Mesodermal cell (in vitro differentiated cells): ENCODE data around the gene SCAP.

ENCODE experiments used
- H3K27ac ChIP-seq: 2 replicates; pipeline ENCODE4 v1.7.0; 2013; ENCODE audit warnings: mild to moderate bottlenecking, low read depth, low read length, moderate library complexity; ENCODE audit not compliant: severe bottlenecking
- H3K36me3 ChIP-seq: 2 replicates; pipeline ENCODE4 v1.7.1; 2013; ENCODE audit warnings: mild to moderate bottlenecking, low read length, moderate library complexity; ENCODE audit not compliant: control insufficient read depth, insufficient read depth
- H3K4me1 ChIP-seq: one replicate; pipeline ENCODE4 v1.7.1; 2013; ENCODE audit warnings: mild to moderate bottlenecking, low read length; ENCODE audit not compliant: insufficient read depth, control insufficient read depth, poor library complexity, severe bottlenecking
- H3K4me3 ChIP-seq: 2 replicates; pipeline ENCODE4 v1.7.0; 2013; ENCODE audit warnings: low read length, control low read depth, mild to moderate bottlenecking; ENCODE audit not compliant: insufficient read depth, poor library complexity, severe bottlenecking; ENCODE audit errors: extremely low read depth
- H3K9me3 ChIP-seq: 2 replicates; pipeline ENCODE4 v1.7.1; 2013; ENCODE audit warnings: mild to moderate bottlenecking, low read length, moderate library complexity; ENCODE audit not compliant: control insufficient read depth
- WGBS, 2 experiments: methylation state at CpG; one replicate each; pipeline ENCODE4 v1.1.5; 2013; ENCODE audit warnings: missing lambda C conversion rate in 2 of 2; ENCODE audit not compliant: insufficient coverage in 2 of 2; 5-methylcytosine and 5-hydroxymethylcytosine counted together

Gene SCAP

GRCh38 chr3:47432673-47433072, 43.1 kb downstream of the SCAP start:
- Histone ChIP-seq H3K36me3 (peaks cover 63% of the 10 kb centered on the region), H3K4me1 (no peaks in the 10 kb centered on the region), H3K4me3 (no peak overlapping the region), H3K27ac (no peak overlapping the region), H3K9me3 (no peaks in the 10 kb centered on the region)
- 71 to 100% methylated on average over 1 to 2 of the region's 2 CpGs for WGBS, 2 experiments

DNA sequence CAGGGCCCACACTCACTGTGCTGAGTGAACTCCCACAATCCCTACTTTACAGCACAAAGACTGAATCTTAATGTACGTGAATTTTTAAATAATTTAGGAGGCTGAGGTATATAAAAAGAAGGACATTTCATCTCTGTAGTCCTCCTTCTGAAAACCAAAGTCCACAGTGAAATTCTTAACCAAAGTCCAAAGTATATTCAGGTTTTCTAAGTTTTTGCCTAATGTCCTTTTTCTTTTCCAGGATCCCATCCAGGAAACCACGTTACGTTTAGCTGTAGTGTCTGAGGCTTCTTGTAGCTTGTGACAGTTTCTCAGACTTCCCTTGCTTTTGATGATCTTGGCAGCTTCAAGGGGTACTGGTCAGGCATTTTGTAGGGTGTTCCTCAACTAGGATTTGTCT, 44.5 kb downstream of the SCAP start:
- WGBS, 2 experiments: 94% methylated on average over 2 of the region's 3 CpGs; no CpG with 5 or more reads in 1 of the 2 experiments
- Histone ChIP-seq H3K4me1 (no peaks in the 10 kb centered on the region), H3K4me3 (no peak overlapping the region), H3K27ac (no peak overlapping the region), H3K36me3 (peaks cover 68% of the 10 kb centered on the region), H3K9me3 (no peaks in the 10 kb centered on the region)

DNA sequence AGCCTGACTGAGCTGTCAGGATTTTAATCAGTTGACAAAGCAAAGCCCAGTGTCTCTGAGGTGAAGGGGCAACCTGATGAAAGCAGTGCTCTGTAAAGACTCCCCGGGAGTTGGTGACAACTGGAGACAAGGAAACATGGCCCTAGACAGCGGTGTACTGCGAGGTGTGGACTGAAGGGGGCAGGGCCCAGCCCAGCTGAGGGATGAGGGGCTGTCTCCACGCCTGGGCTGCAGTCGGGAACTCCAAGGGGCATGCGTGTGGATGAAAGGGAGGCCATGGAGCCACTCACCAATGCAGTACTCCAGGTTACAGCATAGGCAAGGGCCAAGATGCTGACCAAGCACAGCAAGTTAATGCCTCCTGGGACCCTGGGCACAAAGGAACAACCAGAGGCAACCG, 45.1 kb downstream of the SCAP start:
- Histone ChIP-seq H3K4me1 (no peaks in the 10 kb centered on the region), H3K27ac (no peak overlapping the region)
- WGBS, 2 experiments: 90 to 98% methylated on average over 6 of the region's 7 CpGs

GRCh38 chr3:47429476-47430270, 46.1 kb downstream of the SCAP start:
- Histone ChIP-seq H3K4me1 (no peaks in the 10 kb centered on the region), H3K27ac (no peak overlapping the region), H3K4me3 (no peak overlapping the region), H3K36me3 (peaks cover 65% of the 10 kb centered on the region), H3K9me3 (no peaks in the 10 kb centered on the region)
- 94 to 98% methylated on average over 5 to 7 of the region's 9 CpGs for WGBS, 2 experiments

More for the DNA sequence above, 45.1 kb downstream of the SCAP start:
- Histone ChIP-seq H3K4me3 (no peak overlapping the region), H3K36me3 (peaks cover 68% of the 10 kb centered on the region), H3K9me3 (no peaks in the 10 kb centered on the region)

DNA sequence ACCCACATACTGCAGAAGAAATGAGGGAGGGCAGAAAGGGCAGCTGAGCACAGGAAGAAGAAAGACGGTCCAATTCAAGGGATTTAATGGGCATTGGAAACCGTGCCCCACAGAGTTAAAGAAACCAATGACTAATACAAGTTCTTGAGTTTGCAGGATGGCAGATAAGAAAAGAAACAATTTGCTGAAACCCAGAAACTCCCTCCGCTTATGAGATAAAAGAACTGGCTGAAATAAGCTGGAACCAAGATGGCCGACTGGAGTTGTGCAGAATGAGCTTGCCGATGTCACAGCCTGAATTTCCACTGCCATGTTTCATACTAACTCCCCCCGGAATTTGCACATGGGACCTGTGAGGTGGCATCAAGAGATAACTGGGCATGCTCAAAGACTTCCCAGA, 47.1 kb downstream of the SCAP start:
- Histone ChIP-seq H3K4me1 (no peaks in the 10 kb centered on the region), H3K9me3 (no peaks in the 10 kb centered on the region), H3K4me3 (no peak overlapping the region), H3K27ac (no peak overlapping the region), H3K36me3 (peaks cover 56% of the 10 kb centered on the region)
- WGBS, 2 experiments: 88 to 100% methylated on average over 3 to 6 of the region's 6 CpGs

- Histone ChIP-seq H3K9me3 (no peaks in the 10 kb centered on the region), H3K4me1 (no peaks in the 10 kb centered on the region), H3K4me3 (no peak overlapping the region), H3K36me3 (peaks cover 51% of the 10 kb centered on the region), H3K27ac (no peak overlapping the region)
- 79 to 100% methylated on average over 2 to 3 of the region's 6 CpGs for WGBS, 2 experiments
Observed at GRCh38 chr3:47427866-47428265, 47.9 kb downstream of the SCAP start.

GRCh38 chr3:47425959-47426358, 49.8 kb downstream of the SCAP start:
- Histone ChIP-seq H3K4me1 (peaks cover 3% of the 10 kb centered on the region), H3K36me3 (peaks cover 43% of the 10 kb centered on the region), H3K27ac (no peak overlapping the region), H3K9me3 (no peaks in the 10 kb centered on the region), H3K4me3 (no peak overlapping the region)
- 95% methylated on average over 5 to 8 of the region's 9 CpGs for WGBS, 2 experiments

DNA sequence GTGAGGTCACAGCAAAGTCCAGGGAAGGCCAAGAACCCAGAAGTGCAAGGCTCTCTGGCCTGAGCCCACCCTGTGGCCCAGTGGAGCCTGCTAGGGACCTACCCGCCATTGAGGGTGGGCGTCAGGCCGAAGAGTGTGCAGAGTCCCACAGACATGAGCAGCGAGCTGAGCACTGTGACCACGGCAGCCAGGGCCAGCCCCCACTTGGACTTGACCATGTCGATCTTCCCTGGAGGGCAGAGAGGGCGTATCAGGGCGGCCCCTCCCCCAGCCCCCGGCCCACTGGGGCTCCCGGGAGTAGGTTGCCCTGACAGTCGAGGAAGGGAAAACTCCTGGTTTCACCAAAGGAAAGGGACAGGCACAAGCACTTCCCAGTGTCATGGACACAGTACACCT, 50.4 kb downstream of the SCAP start:
- peaks cover 3% of the 10 kb centered on the region for H3K4me1 ChIP-seq
- H3K27ac ChIP-seq: no peak overlapping the region
- no peaks in the 10 kb centered on the region for H3K9me3 ChIP-seq
- peaks cover 41% of the 10 kb centered on the region for H3K36me3 ChIP-seq
- WGBS, 2 experiments: 96 to 97% methylated on average over 7 to 11 of the region's 11 CpGs
- no peak overlapping the region for H3K4me3 ChIP-seq

GRCh38 chr3:47424434-47425382, 51.0 kb downstream of the SCAP start:
- Histone ChIP-seq H3K4me3 (no peak overlapping the region), H3K9me3 (no peaks in the 10 kb centered on the region), H3K4me1 (peaks cover 3% of the 10 kb centered on the region), H3K27ac (no peak overlapping the region), H3K36me3 (peaks cover 46% of the 10 kb centered on the region)
- WGBS, 2 experiments: 93 to 94% methylated on average over 7 to 10 of the region's 15 CpGs

GRCh38 chr3:47423548-47424145, 52.1 kb downstream of the SCAP start:
- 82 to 97% methylated on average over 3 to 5 of the region's 8 CpGs for WGBS, 2 experiments
- H3K36me3 ChIP-seq: peaks cover 49% of the 10 kb centered on the region
- no peak overlapping the region for H3K4me3 ChIP-seq
- no peaks in the 10 kb centered on the region for H3K9me3 ChIP-seq
- no peak overlapping the region for H3K27ac ChIP-seq
- peaks cover 3% of the 10 kb centered on the region for H3K4me1 ChIP-seq
